H9 (cell line): ENCODE data around the gene PEX14. TPM values are rescaled to one million over a fixed set of nuclear protein-coding genes. Genes with fewer than 3 reads are reported as not detected.

Source experiments
- DNase-seq: peaks from one replicate; pipeline ENCODE4 v3.0.0-alpha.2; 2017
- H2AFZ ChIP-seq: one replicate; pipeline ENCODE4 v1.6.1; 2013; ENCODE audit warnings: mild to moderate bottlenecking, low read length, control low read depth, moderate library complexity
- H2AK5ac ChIP-seq: 2 replicates; pipeline ENCODE4 v1.6.1; 2013; ENCODE audit warnings: low read length, control low read depth, mixed read lengths; ENCODE audit not compliant: insufficient read length
- H2BK120ac ChIP-seq: one replicate; pipeline ENCODE4 v1.6.1; 2013; ENCODE audit warnings: low read depth, mild to moderate bottlenecking, low read length, control low read depth, inconsistent platforms; ENCODE audit not compliant: poor library complexity, severe bottlenecking
- H2BK12ac ChIP-seq: 2 replicates; pipeline ENCODE4 v1.6.1; 2013; ENCODE audit warnings: low read length, control low read depth, mixed read lengths, low read depth; ENCODE audit not compliant: insufficient read length
- H2BK15ac ChIP-seq: 2 replicates; pipeline ENCODE4 v1.6.1; 2013; ENCODE audit warnings: low read depth, low read length, control low read depth
- H2BK20ac ChIP-seq: one replicate; pipeline ENCODE4 v1.6.1; 2013; ENCODE audit warnings: low read depth, mild to moderate bottlenecking, low read length, control low read depth, inconsistent platforms; ENCODE audit not compliant: poor library complexity, severe bottlenecking
- H2BK5ac ChIP-seq: 2 replicates; pipeline ENCODE4 v1.6.1; 2013; ENCODE audit warnings: low read length, control low read depth, mixed read lengths; ENCODE audit not compliant: insufficient read length
- H3K14ac ChIP-seq: 2 replicates; pipeline ENCODE4 v1.6.1; 2013; ENCODE audit warnings: low read length, control low read depth; ENCODE audit not compliant: insufficient read depth
- H3K18ac ChIP-seq: 2 replicates; pipeline ENCODE4 v1.6.1; 2013; ENCODE audit warnings: low read depth, mild to moderate bottlenecking, mixed read lengths, low read length, control low read depth; ENCODE audit not compliant: insufficient read length
- H3K23ac ChIP-seq: 2 replicates; pipeline ENCODE4 v1.6.1; 2013; ENCODE audit warnings: low read length, control low read depth, mixed read lengths, low read depth; ENCODE audit not compliant: insufficient read length
- H3K23me2 ChIP-seq: 2 replicates; pipeline ENCODE4 v1.6.1; 2013; ENCODE audit warnings: low read depth, mild to moderate bottlenecking, mixed read lengths, low read length, control low read depth; ENCODE audit not compliant: insufficient read length, poor library complexity, severe bottlenecking
- H3K27ac ChIP-seq: 2 replicates; pipeline ENCODE4 v1.5.1; 2013; ENCODE audit warnings: low read length, control low read depth, mixed read lengths, low read depth; ENCODE audit not compliant: insufficient read length
- H3K27me3 ChIP-seq: 2 replicates; pipeline ENCODE4 v1.6.1; 2013; ENCODE audit warnings: low read length, control low read depth, inconsistent platforms; ENCODE audit not compliant: insufficient read depth
- H3K4ac ChIP-seq: 2 replicates; pipeline ENCODE4 v1.6.1; 2013; ENCODE audit warnings: low read depth, mild to moderate bottlenecking, control low read depth, inconsistent platforms, low read length, moderate library complexity
- H3K4me1 ChIP-seq: 2 replicates; pipeline ENCODE4 v1.6.1; 2013; ENCODE audit warnings: low read length, control low read depth, inconsistent platforms; ENCODE audit not compliant: insufficient read depth
- H3K4me2 ChIP-seq: 2 replicates; pipeline ENCODE4 v1.6.1; 2013; ENCODE audit warnings: low read length, control low read depth, mixed read lengths; ENCODE audit not compliant: insufficient read length, insufficient read depth
- H3K56ac ChIP-seq: 2 replicates; pipeline ENCODE4 v1.6.1; 2013; ENCODE audit warnings: low read depth, mild to moderate bottlenecking, mixed read lengths, low read length, control low read depth; ENCODE audit not compliant: insufficient read length
- H3K79me1 ChIP-seq: 2 replicates; pipeline ENCODE4 v1.6.1; 2013; ENCODE audit warnings: low read depth, mild to moderate bottlenecking, moderate library complexity, low read length, control low read depth, inconsistent platforms; ENCODE audit not compliant: insufficient read depth, poor library complexity, severe bottlenecking
- H3K79me2 ChIP-seq: 2 replicates; pipeline ENCODE4 v1.6.1; 2013; ENCODE audit warnings: low read length, control low read depth, inconsistent platforms; ENCODE audit not compliant: insufficient read depth
- H3K9ac ChIP-seq: 2 replicates; pipeline ENCODE4 v1.6.1; 2013; ENCODE audit warnings: low read length, control low read depth, mixed read lengths; ENCODE audit not compliant: insufficient read length; ENCODE audit errors: extremely low read depth
- H3K9me3 ChIP-seq: one replicate; pipeline ENCODE4 v1.6.1; 2013; ENCODE audit warnings: low read depth, low read length, inconsistent platforms; ENCODE audit not compliant: control insufficient read depth
- H3T11ph ChIP-seq: one replicate; pipeline ENCODE4 v1.6.1; 2013; ENCODE audit warnings: mild to moderate bottlenecking, low read length, control low read depth, inconsistent platforms
- H4K20me1 ChIP-seq: one replicate; pipeline ENCODE4 v1.6.1; 2013; ENCODE audit not compliant: control insufficient read depth, insufficient read length, insufficient read depth
- H4K5ac ChIP-seq: 2 replicates; pipeline ENCODE4 v1.6.1; 2013; ENCODE audit warnings: low read depth, mild to moderate bottlenecking, mixed read lengths, low read length, control low read depth; ENCODE audit not compliant: insufficient read length
- H4K8ac ChIP-seq: replicated peaks from 2 replicates; pipeline ENCODE4 v1.6.1; 2013; ENCODE audit warnings: low read length, control low read depth, mixed read lengths, low read depth; ENCODE audit not compliant: insufficient read length
- H4K91ac ChIP-seq: 2 replicates; pipeline ENCODE4 v1.6.1; 2013; ENCODE audit warnings: low read depth, mild to moderate bottlenecking, moderate library complexity, mixed read lengths, low read length, control low read depth; ENCODE audit not compliant: insufficient read length
- H3K27ac Mint-ChIP-seq, 3 experiments: 2 replicates in 2 of 3; 3 replicates in 1 of 3; pipeline ENCODE4 v1.8.0; 2020 to 2021; ENCODE audit warnings: mixed read lengths in 3 of 3, mild to moderate bottlenecking in 1 of 3, moderate library complexity in 1 of 3
- H3K27me3 Mint-ChIP-seq: 2 replicates; pipeline ENCODE4 v1.8.0; 2021; ENCODE audit warnings: low read depth, mild to moderate bottlenecking, moderate library complexity, mixed read lengths
- H3K36me3 Mint-ChIP-seq, 3 experiments: 2 replicates in 2 of 3; 3 replicates in 1 of 3; pipeline ENCODE4 v1.8.0; 2020 to 2021; ENCODE audit warnings: low read depth in 3 of 3, mixed read lengths in 3 of 3; ENCODE audit not compliant: insufficient read depth in 1 of 3
- H3K4me1 Mint-ChIP-seq, 2 experiments: 2 replicates each; pipeline ENCODE4 v1.8.0; 2020; ENCODE audit warnings: mixed read lengths in 2 of 2
- H3K4me3 Mint-ChIP-seq, 2 experiments: 2 replicates in 1 of 2; 3 replicates in 1 of 2; pipeline ENCODE4 v1.8.0; 2020 to 2021; ENCODE audit warnings: mild to moderate bottlenecking in 2 of 2, mixed read lengths in 2 of 2, moderate library complexity in 1 of 2
- H3K9me3 Mint-ChIP-seq, 2 experiments: 2 replicates in 1 of 2; 3 replicates in 1 of 2; pipeline ENCODE4 v1.8.0; 2020; ENCODE audit warnings: mild to moderate bottlenecking in 2 of 2, mixed read lengths in 2 of 2, moderate library complexity in 1 of 2
- WGBS: extraction: QIAGEN DNeasy Blood & Tissue Kit; methylation state at CpG from one replicate; pipeline ENCODE4 v1.1.7; 2013; ENCODE audit warnings: missing lambda C conversion rate, low lambda C conversion rate, mixed read lengths; ENCODE audit not compliant: insufficient read length; ENCODE audit errors: extremely low coverage; 5-methylcytosine and 5-hydroxymethylcytosine counted together
- total RNA-seq: library from RNA; stranded (reverse); gene quantifications from 2 replicates; pipeline ENCODE4 v1.2.1, GENCODE V29; 2021
- TF ChIP-seq, protein P1 (sequence below): fragments of 200-600 bp; sonication (generic); conservative IDR thresholded peaks from 3 replicates; pipeline ENCODE4 v1.8.0; 2021; ENCODE audit warnings: antibody characterized with exemption, mild to moderate bottlenecking

The PEX14 gene
- total RNA-seq, 1 experiment from 2014 or later: 23.9 TPM

DNA sequence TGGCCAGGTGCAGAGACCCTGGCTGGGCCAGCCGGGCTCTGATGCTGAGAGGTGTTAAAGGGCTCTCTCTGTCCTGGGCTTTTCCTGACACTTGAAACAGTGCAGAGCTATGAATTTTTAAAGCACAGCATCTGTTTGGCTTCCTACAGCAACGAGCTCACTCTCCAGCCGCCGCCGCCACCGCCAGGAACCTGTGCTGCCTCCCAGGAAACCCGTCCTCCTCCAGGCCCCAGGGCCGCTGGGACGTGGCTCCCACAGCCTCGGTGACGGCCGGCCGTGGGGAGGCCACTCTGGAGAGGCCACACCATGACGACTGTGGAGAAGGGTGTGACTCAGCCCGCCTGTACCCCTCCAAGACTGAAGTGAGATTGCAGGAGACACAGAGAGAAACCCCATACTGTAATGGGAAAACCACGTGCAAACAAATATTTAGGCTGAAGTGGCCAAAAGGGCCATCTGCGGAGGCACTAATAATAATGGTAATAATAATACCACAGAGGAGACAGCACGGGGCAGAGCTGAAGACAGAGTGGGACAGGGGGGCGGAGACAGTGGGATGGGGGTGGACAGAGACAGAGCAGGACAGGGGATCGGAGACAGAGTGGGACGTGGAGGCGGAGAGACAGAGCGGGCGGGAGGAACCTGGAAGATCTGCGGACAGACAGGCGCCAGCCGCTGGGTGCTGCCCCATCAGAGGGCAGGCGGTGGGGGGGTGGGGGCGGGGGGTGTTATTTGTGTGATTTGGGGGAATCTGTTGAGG is 182.5 kb downstream of the PEX14 start:
- no peak overlapping the region for H4K8ac ChIP-seq

More for the DNA sequence above, 182.5 kb downstream of the PEX14 start:
- no peak overlapping the region for H3K9ac ChIP-seq
- Mint-ChIP-seq H3K27me3 (no peaks in the 10 kb centered on the region), H3K4me3 (no peak overlapping the region), H3K4me1 (peaks cover 0 to 8% of the 10 kb centered on the region in 2 experiments; a peak in 2 of 4 replicates), H3K9me3 (no peaks in the 10 kb centered on the region), H3K36me3 (peaks cover 0 to 4% (median 0%) of the 10 kb centered on the region in 3 experiments; a peak in 1 of 7 replicates), H3K27ac (no peak overlapping the region)
- H3K4me1 ChIP-seq: no peaks in the 10 kb centered on the region
- TF ChIP-seq, protein P1, sequence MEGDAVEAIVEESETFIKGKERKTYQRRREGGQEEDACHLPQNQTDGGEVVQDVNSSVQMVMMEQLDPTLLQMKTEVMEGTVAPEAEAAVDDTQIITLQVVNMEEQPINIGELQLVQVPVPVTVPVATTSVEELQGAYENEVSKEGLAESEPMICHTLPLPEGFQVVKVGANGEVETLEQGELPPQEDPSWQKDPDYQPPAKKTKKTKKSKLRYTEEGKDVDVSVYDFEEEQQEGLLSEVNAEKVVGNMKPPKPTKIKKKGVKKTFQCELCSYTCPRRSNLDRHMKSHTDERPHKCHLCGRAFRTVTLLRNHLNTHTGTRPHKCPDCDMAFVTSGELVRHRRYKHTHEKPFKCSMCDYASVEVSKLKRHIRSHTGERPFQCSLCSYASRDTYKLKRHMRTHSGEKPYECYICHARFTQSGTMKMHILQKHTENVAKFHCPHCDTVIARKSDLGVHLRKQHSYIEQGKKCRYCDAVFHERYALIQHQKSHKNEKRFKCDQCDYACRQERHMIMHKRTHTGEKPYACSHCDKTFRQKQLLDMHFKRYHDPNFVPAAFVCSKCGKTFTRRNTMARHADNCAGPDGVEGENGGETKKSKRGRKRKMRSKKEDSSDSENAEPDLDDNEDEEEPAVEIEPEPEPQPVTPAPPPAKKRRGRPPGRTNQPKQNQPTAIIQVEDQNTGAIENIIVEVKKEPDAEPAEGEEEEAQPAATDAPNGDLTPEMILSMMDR: no peak
- no peak overlapping the region for H2BK15ac ChIP-seq
- H3K56ac ChIP-seq: no peak overlapping the region
- no peak overlapping the region for H3K4ac ChIP-seq
- no peak overlapping the region for H2BK120ac ChIP-seq
- no peak overlapping the region for H3K27ac ChIP-seq
- H2BK20ac ChIP-seq: no peak overlapping the region
- no peak overlapping the region for H2BK5ac ChIP-seq
- H4K91ac ChIP-seq: no peak overlapping the region
- DNase-seq: no peak
- H3K18ac ChIP-seq: no peak overlapping the region
- WGBS: no CpG with 5 or more reads among the region's 29 CpGs
- no peak overlapping the region; the same call in 1 of the 2 replicates for H3K14ac ChIP-seq
- H3K79me1 ChIP-seq: no peaks in the 10 kb centered on the region
- no peak overlapping the region for H2AK5ac ChIP-seq
- H4K20me1 ChIP-seq: no peaks in the 10 kb centered on the region
- no peak overlapping the region for H3K4me2 ChIP-seq
- H3K79me2 ChIP-seq: no peaks in the 10 kb centered on the region
- H3K9me3 ChIP-seq: no peaks in the 10 kb centered on the region
- no peak overlapping the region for H3T11ph ChIP-seq
- no peak overlapping the region for H4K5ac ChIP-seq
- H3K23ac ChIP-seq: no peak overlapping the region
- no peak overlapping the region for H2AFZ ChIP-seq
- H2BK12ac ChIP-seq: no peak overlapping the region
- H3K27me3 ChIP-seq: no peaks in the 10 kb centered on the region
- no peaks in the 10 kb centered on the region for H3K23me2 ChIP-seq
